Fibroblast of the aortic adventitia (primary cell): ENCODE results near the gene KLHL35. TPM values are rescaled to one million over a fixed set of nuclear protein-coding genes. Genes with fewer than 3 reads are reported as not detected.
A peak's percentile ranks its signal among the peaks of the same experiment; 100 is the strongest.

Experiments used
- DNase-seq: peaks from one replicate; pipeline ENCODE4 v3.0.0-alpha.2; 2010; ENCODE audit warnings: low read depth
- H3K4me3 ChIP-seq: 2 replicates; pipeline ENCODE4 v1.5.1; 2011; ENCODE audit warnings: low read depth, mild to moderate bottlenecking, control low read depth, low read length, moderate library complexity
- total RNA-seq: library from RNA; depleted of rRNA; stranded (reverse); fragments of >200 nt; gene quantifications from 2 replicates; pipeline ENCODE4 v1.2.3, GENCODE V29; 2012; ENCODE audit warnings: low replicate concordance
- TF ChIP-seq, protein P1 (sequence below): IDR thresholded peaks from 2 replicates; pipeline ENCODE4 v1.5.1; 2011; ENCODE audit warnings: mild to moderate bottlenecking, low read length, control low read depth, inconsistent platforms; ENCODE audit not compliant: insufficient read depth

The KLHL35 gene
- total RNA-seq, 1 donor, result 3.0 TPM

DNA sequence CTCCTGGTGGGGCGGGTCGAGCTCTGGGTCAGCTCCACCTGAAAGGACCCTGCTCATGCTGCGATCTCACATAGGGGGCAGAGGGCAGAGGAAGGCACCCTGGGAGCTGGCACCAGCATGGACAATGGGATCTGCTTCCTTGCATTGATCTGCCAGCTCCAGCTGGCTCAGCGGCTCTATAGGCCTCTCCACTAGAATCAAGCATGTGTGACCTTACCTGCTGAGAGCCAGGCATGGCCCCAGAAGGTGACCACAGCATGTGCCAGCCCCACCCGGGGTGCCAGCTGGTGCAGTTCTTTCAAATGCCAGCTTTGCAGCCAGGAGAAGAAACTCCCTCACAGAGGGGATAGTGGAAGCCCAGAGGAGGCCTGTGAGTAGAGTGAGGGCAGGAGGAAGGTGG lies 22.0 kb upstream of the KLHL35 start:
- H3K4me3 ChIP-seq, result no peak overlapping the region
- no peak for DNase-seq
- TF ChIP-seq, protein P1, sequence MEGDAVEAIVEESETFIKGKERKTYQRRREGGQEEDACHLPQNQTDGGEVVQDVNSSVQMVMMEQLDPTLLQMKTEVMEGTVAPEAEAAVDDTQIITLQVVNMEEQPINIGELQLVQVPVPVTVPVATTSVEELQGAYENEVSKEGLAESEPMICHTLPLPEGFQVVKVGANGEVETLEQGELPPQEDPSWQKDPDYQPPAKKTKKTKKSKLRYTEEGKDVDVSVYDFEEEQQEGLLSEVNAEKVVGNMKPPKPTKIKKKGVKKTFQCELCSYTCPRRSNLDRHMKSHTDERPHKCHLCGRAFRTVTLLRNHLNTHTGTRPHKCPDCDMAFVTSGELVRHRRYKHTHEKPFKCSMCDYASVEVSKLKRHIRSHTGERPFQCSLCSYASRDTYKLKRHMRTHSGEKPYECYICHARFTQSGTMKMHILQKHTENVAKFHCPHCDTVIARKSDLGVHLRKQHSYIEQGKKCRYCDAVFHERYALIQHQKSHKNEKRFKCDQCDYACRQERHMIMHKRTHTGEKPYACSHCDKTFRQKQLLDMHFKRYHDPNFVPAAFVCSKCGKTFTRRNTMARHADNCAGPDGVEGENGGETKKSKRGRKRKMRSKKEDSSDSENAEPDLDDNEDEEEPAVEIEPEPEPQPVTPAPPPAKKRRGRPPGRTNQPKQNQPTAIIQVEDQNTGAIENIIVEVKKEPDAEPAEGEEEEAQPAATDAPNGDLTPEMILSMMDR, result no peak

DNA sequence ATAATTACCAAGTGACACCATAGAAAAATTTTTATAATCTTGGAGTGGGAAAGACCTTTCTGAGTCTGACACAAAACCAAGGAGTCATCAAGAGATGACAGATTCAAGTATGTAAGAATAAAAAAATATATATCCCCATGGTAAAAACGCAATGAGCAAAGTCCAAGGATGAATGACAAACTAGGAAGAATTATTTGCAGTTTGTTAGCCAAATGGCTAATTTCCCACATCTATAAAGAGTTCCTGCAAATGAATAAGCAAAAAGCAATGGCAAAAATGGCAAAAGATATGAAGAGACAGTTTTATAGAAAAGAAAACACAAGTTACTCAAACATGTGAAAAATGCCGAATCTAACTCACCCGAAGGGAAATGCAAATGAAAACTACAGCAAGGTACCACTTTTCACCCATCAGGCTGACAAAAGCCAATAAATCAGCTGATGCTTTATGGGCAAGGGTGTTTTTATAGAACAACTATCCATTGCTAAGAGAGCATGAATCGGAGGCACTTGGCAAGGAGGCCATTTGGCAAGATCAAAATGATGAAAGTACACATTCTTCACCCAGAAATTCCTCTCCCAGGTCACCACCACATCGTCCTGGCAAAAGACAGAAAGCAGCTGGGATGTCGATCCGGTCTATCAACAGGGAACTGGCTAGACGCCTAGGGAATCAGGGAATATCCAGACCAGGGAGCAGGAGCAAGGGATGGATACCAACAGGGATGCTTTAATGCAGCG lies 21.1 kb upstream of the KLHL35 start:
- peak; percentile 93 for DNase-seq
- H3K4me3 ChIP-seq, result no peak overlapping the region
- TF ChIP-seq, protein P1, result no peak

DNA sequence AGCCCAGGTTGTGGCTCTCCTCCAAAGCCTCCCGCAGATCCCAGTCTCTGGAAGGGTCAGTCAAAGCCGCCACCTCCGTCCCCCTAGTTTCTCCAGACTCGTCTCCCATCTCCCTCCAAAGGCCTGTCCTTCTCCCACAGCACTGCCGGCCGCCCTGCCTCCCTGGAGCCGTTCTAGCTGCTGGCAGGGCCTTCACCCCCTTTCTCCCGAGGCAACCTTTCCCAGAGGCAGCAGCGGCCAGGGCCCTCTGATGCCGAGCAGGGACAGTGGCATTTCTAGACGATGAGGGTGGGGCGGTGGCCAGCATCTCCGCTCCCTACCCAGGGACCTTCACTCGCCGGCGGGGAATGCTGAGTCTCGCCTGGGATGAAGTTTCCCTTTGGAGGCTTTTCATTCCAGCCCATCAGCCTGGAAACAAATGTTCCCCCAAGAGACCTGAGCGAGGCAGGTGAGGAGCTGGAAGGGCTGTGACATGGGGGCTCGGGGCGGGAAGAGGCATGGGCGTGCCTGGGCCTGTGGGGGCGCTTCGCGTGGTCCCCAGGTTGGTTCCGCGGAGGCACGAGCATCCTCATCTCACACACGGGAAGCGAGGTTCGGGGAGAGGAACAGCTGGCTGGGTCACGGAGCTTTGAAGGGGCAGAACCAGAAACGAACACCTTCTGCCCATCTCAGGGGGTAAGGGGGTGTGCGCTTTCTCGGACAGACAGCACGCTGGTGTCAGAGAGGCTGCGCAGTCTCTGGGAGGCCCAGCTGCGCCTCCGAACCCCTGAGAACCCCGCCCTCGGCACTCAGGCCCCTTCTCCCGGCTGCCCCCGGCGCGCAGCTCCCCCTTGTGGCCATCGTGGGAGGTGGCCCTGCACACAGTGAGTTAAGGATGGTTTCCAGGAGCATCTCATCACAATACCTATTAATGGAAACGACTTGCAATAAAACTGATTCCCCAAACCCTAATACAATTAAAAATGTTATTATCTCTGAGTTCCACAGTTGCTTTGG lies 18.1 kb upstream of the KLHL35 start:
- TF ChIP-seq, protein P1, result peak; percentile 48
- no peak for DNase-seq
- no peak overlapping the region for H3K4me3 ChIP-seq

DNA sequence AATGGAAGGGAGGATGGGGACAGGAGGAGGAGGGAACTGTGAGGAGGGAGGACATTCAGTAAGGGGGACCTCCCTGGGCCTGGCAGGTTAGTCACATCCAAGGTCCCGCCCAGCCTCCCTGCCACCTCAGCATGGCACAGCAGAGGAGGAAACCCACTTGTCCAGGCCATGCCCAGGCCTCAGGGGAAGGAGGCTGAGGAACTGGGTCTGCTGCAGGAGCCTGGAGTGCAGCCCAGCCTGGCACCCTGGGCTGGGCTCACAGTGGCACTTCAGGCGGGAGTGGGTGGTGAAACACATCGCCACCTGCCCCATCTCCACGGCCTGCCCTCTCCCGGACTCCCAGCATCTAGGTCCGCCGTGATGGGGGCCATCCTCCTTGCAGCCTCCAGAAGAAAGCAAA lies 17.2 kb upstream of the KLHL35 start:
- DNase-seq, result no peak
- no peak overlapping the region for H3K4me3 ChIP-seq
- TF ChIP-seq, protein P1, result no peak

DNA sequence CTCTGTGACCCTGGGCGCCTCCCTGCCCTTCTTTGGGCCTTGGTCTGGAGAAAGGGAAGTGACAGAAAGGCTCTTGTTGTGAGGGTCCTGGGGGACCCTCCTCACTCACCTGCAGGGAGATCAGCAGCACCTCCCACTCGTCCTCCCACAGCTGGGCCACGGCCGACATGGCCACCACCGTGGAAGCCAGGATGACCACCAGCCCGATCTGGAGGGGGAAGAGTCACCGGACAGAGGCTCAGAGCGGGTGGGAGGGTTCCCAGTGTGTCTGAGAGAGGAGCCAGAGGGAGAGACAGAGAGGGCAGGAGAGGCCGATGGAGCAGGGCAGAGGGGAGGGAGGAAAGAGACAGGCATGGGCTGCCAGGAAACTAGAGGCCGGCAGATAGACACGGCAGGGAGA lies 16.8 kb upstream of the KLHL35 start:
- no peak overlapping the region for H3K4me3 ChIP-seq
- no peak for DNase-seq
- TF ChIP-seq, protein P1, result no peak

DNA sequence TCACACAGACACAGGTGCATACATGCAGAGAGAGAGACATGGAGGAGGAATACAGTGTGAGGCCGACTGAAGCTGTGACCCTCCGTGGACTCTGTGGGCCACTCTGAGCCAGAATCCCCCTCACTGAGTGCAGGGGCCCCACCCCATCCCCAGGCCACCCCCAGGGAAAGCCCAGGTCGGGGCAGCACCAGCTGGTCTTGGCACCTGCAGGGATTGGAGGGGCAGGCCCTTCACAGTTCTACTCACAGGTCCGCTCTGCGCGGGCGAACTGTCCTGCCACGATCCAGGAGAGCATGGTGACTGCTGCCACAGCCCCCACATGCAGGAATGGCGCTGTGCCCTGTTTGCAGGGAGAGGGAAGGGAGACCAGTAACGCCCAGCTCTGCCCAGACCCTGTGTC lies 16.3 kb upstream of the KLHL35 start:
- TF ChIP-seq, protein P1, result no peak
- no peak for DNase-seq

More for the DNA sequence above, 16.3 kb upstream of the KLHL35 start:
- H3K4me3 ChIP-seq, result no peak overlapping the region
